ENCODE measurements around the gene LETM1.
A peak's percentile ranks its signal among the peaks of the same experiment; 100 is the strongest.

The LETM1 gene

DNA sequence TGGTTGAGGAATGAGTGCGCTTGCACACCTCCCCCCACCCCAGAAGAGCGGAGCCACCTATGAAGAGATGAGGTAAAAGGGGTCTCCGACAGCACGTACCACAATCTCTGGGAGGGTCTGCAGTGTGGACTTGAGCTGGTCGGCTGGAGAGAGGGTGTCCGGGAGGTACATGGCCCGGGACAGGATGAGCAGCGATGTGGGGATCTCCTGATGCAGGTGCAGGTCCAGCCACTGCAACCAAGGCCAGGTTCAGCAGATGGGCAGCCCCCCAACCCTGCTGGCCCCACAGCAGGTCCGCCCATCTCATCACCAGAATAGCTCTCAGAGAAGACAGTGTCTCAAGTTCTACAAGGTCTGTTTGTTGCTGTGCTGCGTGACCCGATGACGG, 32.4 kb downstream of the LETM1 start:
- peak; percentile 28 for DNase-seq

- DNase-seq, result peak; percentile 41
These were observed 33.1 kb downstream of the LETM1 start for GRCh38 chr4:1822568-1823544.

- DNase-seq, result peak; percentile 37
These were observed 34.0 kb downstream of the LETM1 start for GRCh38 chr4:1821679-1822567.

GRCh38 chr4:1819816-1820215, 36.1 kb downstream of the LETM1 start:
- DNase-seq, result no peak

- no peak for DNase-seq
These were observed 36.7 kb downstream of the LETM1 start for GRCh38 chr4:1819284-1819683.

DNA sequence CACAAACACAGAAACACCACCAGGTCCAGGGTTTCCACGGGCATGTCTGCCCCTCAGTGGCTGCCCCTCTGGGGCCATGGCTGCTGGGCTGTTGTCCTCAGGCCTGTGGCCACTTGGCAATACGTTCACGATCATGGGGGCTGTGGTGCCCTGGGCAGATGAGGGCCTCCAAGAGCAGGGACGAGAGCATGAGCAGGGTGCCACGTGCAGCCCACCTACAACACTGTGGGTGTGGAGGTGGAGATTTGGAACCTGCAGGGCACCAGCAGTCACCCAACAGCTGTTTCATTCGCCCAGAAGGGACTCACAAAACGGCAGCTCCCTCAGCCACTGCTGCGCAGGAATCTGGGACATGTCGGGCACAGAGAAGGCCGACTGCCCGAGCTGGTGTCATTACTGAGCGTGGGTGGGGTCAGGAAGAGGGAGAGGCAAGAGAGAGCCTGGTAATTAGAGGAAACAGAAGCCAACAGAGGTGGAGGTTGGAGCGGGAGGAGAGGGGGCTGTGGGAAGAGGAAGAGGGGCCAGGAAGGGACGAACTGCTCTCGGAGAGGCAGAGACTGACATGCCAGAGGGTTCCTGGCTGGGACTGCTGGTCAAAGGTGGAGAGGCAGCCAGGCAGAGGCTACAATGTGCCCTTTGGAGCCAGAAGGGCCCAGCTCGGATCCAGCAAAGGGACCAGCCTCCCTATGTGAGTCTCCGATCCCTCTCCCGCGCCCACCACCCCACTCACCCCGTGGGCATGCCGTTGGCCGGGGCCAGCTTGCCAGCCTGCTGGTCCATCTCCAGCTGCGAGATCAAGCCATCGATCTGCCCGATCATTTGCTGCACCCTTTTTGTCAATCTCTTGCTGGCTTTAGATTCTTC, 39.7 kb downstream of the LETM1 start:
- DNase-seq, result no peak

GRCh38 chr4:1815096-1815996, 40.6 kb downstream of the LETM1 start:
- DNase-seq, result no peak

- DNase-seq, result no peak
These were observed 41.5 kb downstream of the LETM1 start for GRCh38 chr4:1814453-1814852.

DNA sequence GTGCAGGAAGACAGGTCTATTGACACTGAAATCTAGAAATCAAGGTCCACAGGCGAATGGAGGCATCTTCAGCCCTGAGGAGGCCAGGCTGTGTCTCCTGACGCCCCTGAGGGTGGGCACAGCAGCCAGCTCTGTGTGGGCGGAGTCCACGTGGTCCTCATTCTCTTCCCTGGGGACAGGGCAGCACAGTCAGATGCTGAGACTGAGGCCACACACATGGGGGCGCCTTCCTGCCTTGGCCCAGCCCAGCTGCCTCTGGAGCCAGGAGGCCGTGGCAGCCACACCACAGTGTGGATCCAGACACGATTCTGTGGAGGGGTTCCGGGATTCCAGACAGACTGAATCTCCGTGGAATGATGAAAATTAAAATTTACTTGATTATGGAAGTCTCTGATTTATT, 42.0 kb downstream of the LETM1 start:
- DNase-seq, result no peak

GRCh38 chr4:1813231-1813630, 42.7 kb downstream of the LETM1 start:
- no peak for DNase-seq

DNA sequence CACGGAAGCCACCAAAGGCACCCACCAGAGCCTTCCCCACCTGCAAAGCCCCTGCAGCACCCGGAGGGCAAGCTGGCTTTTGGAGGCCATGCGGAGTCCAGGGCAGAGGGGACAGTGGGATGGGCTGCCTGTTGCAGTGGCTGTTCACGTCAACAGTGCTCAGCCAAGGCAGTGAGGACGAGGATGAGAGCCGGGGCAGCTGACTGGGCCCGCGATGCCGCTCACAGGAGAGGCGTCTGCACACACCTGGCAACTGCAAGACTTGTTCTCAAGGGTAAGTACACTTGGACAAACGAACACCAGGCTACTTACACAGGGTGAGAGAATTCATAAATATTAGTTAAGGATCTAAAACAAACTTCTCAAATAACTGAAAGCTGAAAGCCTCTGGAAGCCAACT, 43.2 kb downstream of the LETM1 start:
- no peak for DNase-seq

- DNase-seq, result no peak
These were observed 45.2 kb downstream of the LETM1 start for GRCh38 chr4:1810765-1811164.

GRCh38 chr4:1809754-1810502, 46.0 kb downstream of the LETM1 start:
- peak; percentile 89 for DNase-seq

DNA sequence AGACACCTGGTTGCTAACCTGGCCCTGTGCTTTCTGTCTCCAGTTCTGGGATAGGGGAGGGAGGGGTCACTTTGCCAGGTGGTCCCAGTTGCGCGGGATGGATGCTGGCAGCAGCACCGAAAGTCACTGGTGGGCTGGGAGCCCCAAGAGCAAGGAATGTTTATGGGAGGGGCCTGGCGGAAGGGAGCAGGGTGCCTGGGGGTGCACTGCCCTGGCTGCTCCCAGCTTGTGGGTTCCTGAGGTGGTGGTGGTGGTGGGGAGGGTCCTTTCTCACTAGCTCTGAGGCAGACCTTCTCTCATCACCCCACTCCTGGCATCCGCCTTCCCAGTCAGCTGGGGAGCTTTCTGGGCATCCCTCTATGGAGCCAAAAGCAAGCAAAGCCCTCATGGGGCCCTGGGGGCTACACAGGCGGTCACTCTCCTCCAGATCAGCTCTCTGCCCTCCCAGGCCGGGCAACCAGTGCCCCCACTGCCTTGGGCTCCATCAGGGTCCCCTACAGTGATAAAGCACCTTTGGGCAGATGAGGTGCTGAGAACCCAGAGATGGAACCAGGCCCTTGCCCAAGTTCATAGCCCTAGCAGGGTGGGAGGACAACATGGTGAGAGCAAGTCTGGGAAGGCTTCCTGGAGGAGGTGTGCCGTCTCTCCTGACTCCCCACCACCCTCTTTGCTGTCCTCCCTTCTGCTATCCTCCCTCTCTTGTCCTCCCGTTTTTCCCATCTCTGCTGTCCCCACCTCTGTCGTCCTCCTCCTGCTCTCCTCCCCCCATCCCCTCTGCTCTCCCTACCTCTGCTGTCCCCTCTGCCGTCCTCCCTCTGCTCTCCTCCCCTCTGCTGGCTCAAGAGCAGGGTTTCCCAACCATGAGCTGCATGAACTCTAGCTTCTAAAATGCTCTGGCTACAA, 46.9 kb downstream of the LETM1 start:
- no peak for DNase-seq

DNA sequence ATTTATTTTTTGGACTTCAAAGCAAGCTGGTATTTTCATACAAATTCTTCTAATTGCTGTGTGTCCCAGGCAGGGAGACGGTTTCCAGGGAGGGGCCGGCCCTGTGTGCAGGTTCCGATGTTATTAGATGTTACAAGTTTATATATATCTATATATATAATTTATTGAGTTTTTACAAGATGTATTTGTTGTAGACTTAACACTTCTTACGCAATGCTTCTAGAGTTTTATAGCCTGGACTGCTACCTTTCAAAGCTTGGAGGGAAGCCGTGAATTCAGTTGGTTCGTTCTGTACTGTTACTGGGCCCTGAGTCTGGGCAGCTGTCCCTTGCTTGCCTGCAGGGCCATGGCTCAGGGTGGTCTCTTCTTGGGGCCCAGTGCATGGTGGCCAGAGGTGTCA, 47.6 kb downstream of the LETM1 start:
- no peak for DNase-seq

GRCh38 chr4:1807332-1807777, 48.6 kb downstream of the LETM1 start:
- no peak for DNase-seq

DNA sequence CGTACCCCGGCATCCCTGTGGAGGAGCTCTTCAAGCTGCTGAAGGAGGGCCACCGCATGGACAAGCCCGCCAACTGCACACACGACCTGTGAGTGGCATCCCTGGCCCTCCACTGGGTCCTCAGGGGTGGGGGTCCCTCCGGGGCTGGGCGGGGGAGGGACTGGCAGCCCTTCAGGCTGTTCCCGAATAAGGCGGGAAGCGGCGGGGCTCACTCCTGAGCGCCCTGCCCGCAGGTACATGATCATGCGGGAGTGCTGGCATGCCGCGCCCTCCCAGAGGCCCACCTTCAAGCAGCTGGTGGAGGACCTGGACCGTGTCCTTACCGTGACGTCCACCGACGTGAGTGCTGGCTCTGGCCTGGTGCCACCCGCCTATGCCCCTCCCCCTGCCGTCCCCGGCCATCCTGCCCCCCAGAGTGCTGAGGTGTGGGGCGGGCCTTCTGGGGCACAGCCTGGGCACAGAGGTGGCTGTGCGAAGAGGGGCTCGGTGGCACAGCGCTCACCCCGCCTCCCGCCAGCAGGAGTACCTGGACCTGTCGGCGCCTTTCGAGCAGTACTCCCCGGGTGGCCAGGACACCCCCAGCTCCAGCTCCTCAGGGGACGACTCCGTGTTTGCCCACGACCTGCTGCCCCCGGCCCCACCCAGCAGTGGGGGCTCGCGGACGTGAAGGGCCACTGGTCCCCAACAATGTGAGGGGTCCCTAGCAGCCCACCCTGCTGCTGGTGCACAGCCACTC, 49.2 kb downstream of the LETM1 start:
- DNase-seq, result no peak

DNA sequence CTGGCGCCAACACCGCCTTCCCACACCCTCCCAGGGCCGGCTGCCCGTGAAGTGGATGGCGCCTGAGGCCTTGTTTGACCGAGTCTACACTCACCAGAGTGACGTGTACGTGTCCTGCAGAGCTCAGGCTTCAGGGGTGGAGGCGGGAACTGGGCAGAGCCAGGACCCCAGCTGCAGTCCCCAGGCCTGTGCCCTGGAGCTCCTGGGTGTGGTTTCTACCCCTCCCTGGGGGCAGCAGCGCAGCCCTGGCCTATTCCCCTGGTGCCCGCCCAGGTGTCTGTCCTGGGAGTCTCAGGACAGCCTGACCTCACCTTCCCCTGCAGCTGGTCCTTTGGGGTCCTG, 49.8 kb downstream of the LETM1 start:
- DNase-seq, result no peak

All from right forelimb (tissue), 1 donor.